Peyer's patch (tissue), 4 donors: ENCODE measurements around the gene OR4K17.

Source experiments
- POLR2A ChIP-seq, 2 donors: fragments of 450-650 bp; IDR thresholded peaks; one replicate each; pipeline ENCODE4 v1.5.1; 2017; ENCODE audit warnings: antibody characterized with exemption in 2 of 2, mild to moderate bottlenecking in 2 of 2, moderate library complexity in 2 of 2
- TF ChIP-seq, protein P1 (sequence below), 6 experiments: fragments of 450-650 bp in 4 of 6; fragments of 200-600 bp in 2 of 6; sonication (generic) in 1 of 6; IDR thresholded peaks; one replicate each; pipeline ENCODE4 v1.5.1; 2017 to 2019; ENCODE audit warnings: antibody characterized with exemption in 6 of 6, mild to moderate bottlenecking in 3 of 6, moderate library complexity in 1 of 6

DNA sequence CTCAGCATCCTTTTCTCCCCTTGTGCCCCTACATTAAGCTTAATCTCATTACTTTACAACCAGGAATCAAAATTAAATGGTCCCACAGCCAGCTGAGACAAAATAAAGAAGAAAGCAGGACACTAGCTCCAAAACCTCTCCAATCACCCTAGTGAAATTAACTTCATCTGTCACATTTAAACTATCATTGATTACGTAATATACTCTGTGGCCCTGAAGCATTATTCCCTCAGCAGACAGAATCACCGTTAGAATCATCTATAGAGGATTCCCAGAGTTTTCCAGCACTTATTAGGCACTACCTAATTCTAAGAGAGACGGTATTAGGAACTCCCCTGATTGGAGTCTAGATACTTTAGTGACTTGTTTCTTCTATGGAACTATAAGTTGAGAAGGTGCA lies at the start of gene OR4K17:
- TF ChIP-seq, protein P1, sequence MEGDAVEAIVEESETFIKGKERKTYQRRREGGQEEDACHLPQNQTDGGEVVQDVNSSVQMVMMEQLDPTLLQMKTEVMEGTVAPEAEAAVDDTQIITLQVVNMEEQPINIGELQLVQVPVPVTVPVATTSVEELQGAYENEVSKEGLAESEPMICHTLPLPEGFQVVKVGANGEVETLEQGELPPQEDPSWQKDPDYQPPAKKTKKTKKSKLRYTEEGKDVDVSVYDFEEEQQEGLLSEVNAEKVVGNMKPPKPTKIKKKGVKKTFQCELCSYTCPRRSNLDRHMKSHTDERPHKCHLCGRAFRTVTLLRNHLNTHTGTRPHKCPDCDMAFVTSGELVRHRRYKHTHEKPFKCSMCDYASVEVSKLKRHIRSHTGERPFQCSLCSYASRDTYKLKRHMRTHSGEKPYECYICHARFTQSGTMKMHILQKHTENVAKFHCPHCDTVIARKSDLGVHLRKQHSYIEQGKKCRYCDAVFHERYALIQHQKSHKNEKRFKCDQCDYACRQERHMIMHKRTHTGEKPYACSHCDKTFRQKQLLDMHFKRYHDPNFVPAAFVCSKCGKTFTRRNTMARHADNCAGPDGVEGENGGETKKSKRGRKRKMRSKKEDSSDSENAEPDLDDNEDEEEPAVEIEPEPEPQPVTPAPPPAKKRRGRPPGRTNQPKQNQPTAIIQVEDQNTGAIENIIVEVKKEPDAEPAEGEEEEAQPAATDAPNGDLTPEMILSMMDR (IDR thresholded peaks at IDR 0.05) = no peak
- no peak for TF ChIP-seq POLR2A (IDR thresholded peaks at IDR 0.05)
